WTC11 (cell line): ENCODE data around the gene STOM. TPM values are rescaled to one million over a fixed set of nuclear protein-coding genes. Genes with fewer than 3 reads are reported as not detected.

Experiments used
- AR ChIP-seq: fragments of 250-450 bp; sonication (Bioruptor Pico); IDR thresholded peaks from 2 replicates; pipeline ENCODE4 v1.9.0; 2021; ENCODE audit warnings: mild to moderate bottlenecking
- CREB1 ChIP-seq: sonication (generic); formaldehyde crosslinking; IDR thresholded peaks from 2 replicates; pipeline ENCODE4 v1.8.0; 2023; ENCODE audit warnings: mild to moderate bottlenecking, missing genetic modification reagents
- E2F5 ChIP-seq: sonication (generic); formaldehyde crosslinking; IDR thresholded peaks from 2 replicates; pipeline ENCODE4 v1.8.1; 2022; ENCODE audit warnings: mild to moderate bottlenecking, moderate library complexity, missing genetic modification reagents
- ELF4 ChIP-seq: sonication (generic); formaldehyde crosslinking; IDR thresholded peaks from 2 replicates; pipeline ENCODE4 v1.8.1; 2022; ENCODE audit warnings: low read depth, mild to moderate bottlenecking, moderate library complexity, missing genetic modification reagents
- ETV6 ChIP-seq: sonication (generic); formaldehyde crosslinking; IDR thresholded peaks from 2 replicates; pipeline ENCODE4 v1.8.1; 2022; ENCODE audit warnings: mild to moderate bottlenecking, missing genetic modification reagents
- FOXJ3 ChIP-seq: sonication (generic); formaldehyde crosslinking; IDR thresholded peaks from 2 replicates; pipeline ENCODE4 v1.9.0; 2021; ENCODE audit warnings: missing genetic modification reagents, mild to moderate bottlenecking, borderline replicate concordance
- FOXK1 ChIP-seq: sonication (generic); formaldehyde crosslinking; IDR thresholded peaks from 2 replicates; pipeline ENCODE4 v1.8.0; 2022; ENCODE audit warnings: mild to moderate bottlenecking, moderate library complexity, missing genetic modification reagents
- FOXP1 ChIP-seq: sonication (generic); formaldehyde crosslinking; IDR thresholded peaks from 2 replicates; pipeline ENCODE4 v1.8.0; 2022; ENCODE audit warnings: missing genetic modification reagents, mild to moderate bottlenecking, moderate library complexity, borderline replicate concordance
- GABPB1 ChIP-seq: sonication (generic); formaldehyde crosslinking; IDR thresholded peaks from 2 replicates; pipeline ENCODE4 v1.8.1; 2023; ENCODE audit warnings: mild to moderate bottlenecking, missing genetic modification reagents
- GTF2I ChIP-seq: fragments of 250-450 bp; sonication (Bioruptor Pico); conservative IDR thresholded peaks from 2 replicates; pipeline ENCODE4 v1.4.0; 2021; ENCODE audit warnings: mild to moderate bottlenecking
- NR2C2 ChIP-seq: sonication (generic); formaldehyde crosslinking; IDR thresholded peaks from 2 replicates; pipeline ENCODE4 v1.8.0; 2022; ENCODE audit warnings: mild to moderate bottlenecking, missing genetic modification reagents
- SMAD3 ChIP-seq: sonication (generic); formaldehyde crosslinking; IDR thresholded peaks from 2 replicates; pipeline ENCODE4 v1.8.0; 2022; ENCODE audit warnings: missing genetic modification reagents, mild to moderate bottlenecking, borderline replicate concordance
- SMAD4 ChIP-seq: sonication (generic); formaldehyde crosslinking; IDR thresholded peaks from 2 replicates; pipeline ENCODE4 v1.8.0; 2022; ENCODE audit warnings: mild to moderate bottlenecking, missing genetic modification reagents
- TEAD1 ChIP-seq: sonication (generic); formaldehyde crosslinking; IDR thresholded peaks from 2 replicates; pipeline ENCODE4 v1.8.0; 2022; ENCODE audit warnings: mild to moderate bottlenecking, missing genetic modification reagents
- TEAD4 ChIP-seq: sonication (generic); formaldehyde crosslinking; IDR thresholded peaks from 2 replicates; pipeline ENCODE4 v1.8.0; 2022; ENCODE audit warnings: mild to moderate bottlenecking, missing genetic modification reagents
- ZBTB21 ChIP-seq: sonication (generic); formaldehyde crosslinking; IDR thresholded peaks from 2 replicates; pipeline ENCODE4 v1.8.1; 2023; ENCODE audit warnings: mild to moderate bottlenecking, missing genetic modification reagents, borderline replicate concordance
- ZNF219 ChIP-seq: sonication (generic); formaldehyde crosslinking; IDR thresholded peaks from 2 replicates; pipeline ENCODE4 v1.8.0; 2023; ENCODE audit warnings: missing genetic modification reagents, mild to moderate bottlenecking, borderline replicate concordance
- ZNF232 ChIP-seq: sonication (generic); formaldehyde crosslinking; IDR thresholded peaks from 2 replicates; pipeline ENCODE4 v1.8.0; 2022; ENCODE audit warnings: mild to moderate bottlenecking, missing genetic modification reagents
- ZNF317 ChIP-seq: sonication (generic); formaldehyde crosslinking; IDR thresholded peaks from 2 replicates; pipeline ENCODE4 v1.8.1; 2023; ENCODE audit warnings: low read depth, mild to moderate bottlenecking, moderate library complexity, missing genetic modification reagents, borderline replicate concordance
- ZNF396 ChIP-seq: fragments of 250-450 bp; sonication (Bioruptor Pico); IDR thresholded peaks from 2 replicates; pipeline ENCODE4 v1.8.0; 2021; ENCODE audit warnings: mild to moderate bottlenecking, moderate library complexity, borderline replicate concordance
- ZNF416 ChIP-seq: fragments of 250-450 bp; sonication (Bioruptor Pico); IDR thresholded peaks from 2 replicates; pipeline ENCODE4 v1.9.0; 2021; ENCODE audit warnings: mild to moderate bottlenecking, inconsistent platforms
- ZNF423 ChIP-seq: fragments of 250-450 bp; sonication (Bioruptor Pico); IDR thresholded peaks from 2 replicates; pipeline ENCODE4 v2.1.2; 2022; ENCODE audit warnings: mild to moderate bottlenecking, moderate library complexity
- ZNF512 ChIP-seq: sonication (generic); formaldehyde crosslinking; IDR thresholded peaks from 2 replicates; pipeline ENCODE4 v1.8.1; 2022; ENCODE audit warnings: missing genetic modification reagents, borderline replicate concordance
- ZNF532 ChIP-seq: fragments of 250-450 bp; sonication (Bioruptor Pico); IDR thresholded peaks from 2 replicates; pipeline ENCODE4 v1.9.0; 2021; ENCODE audit warnings: mild to moderate bottlenecking, borderline replicate concordance
- total RNA-seq: library from RNA; stranded (reverse); gene quantifications from 3 replicates; pipeline ENCODE4 v1.2.3, GENCODE V29; 2021
- TF ChIP-seq, protein P1 (sequence below): sonication (generic); formaldehyde crosslinking; IDR thresholded peaks from 2 replicates; pipeline ENCODE4 v1.8.1; 2022; ENCODE audit warnings: low read depth, mild to moderate bottlenecking, moderate library complexity, missing genetic modification reagents, borderline replicate concordance
- TF ChIP-seq, protein P2 (sequence below): sonication (generic); formaldehyde crosslinking; IDR thresholded peaks from 2 replicates; pipeline ENCODE4 v1.8.1; 2023; ENCODE audit warnings: mild to moderate bottlenecking, missing genetic modification reagents
- TF ChIP-seq, protein P3 (sequence below): sonication (generic); formaldehyde crosslinking; conservative IDR thresholded peaks from 2 replicates; pipeline ENCODE4 v1.8.1; 2022; ENCODE audit warnings: mild to moderate bottlenecking, missing genetic modification reagents

The STOM gene
- total RNA-seq, 1 experiment from 2014 or later, result 32.9 TPM

DNA sequence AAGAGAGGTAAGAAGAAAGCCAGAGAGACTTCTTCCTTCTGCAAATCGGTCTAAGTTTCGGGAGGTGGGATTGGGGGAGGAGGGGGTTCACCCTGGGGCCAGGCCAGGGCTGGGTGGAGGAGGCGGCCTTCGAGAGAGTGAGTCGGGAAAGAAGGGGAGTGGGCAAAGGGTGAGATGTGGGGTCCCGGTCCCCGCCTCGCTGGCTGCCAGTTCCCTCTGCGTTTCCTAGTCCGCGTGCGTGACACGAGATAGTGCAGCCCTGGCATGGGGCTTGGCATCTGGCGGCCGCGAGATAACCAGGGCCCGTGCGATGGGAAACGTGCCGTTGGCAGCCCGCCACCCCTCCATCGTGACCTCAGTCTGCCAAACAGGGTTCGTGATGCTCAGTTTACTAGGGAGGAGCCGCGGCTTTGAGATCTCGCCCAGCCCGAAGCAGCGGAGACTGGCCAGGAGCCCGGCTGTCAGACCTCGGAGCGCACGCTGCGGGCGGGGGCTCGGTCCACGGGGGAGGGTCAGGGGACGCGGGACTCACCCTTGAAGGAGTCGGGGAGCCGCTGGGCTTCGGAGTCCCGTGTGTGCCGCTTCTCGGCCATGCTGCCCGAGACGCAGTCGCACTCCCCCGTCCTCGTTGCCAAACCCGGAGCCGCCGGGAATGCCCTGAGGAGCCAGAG is at the start of gene STOM (continued):
- TF ChIP-seq FOXK1 (CRISPR knock-in tag), result peak; percentile 51
- TF ChIP-seq ZNF219 (CRISPR knock-in tag), result no peak
- TF ChIP-seq TEAD4, result no peak
- TF ChIP-seq, protein P1, sequence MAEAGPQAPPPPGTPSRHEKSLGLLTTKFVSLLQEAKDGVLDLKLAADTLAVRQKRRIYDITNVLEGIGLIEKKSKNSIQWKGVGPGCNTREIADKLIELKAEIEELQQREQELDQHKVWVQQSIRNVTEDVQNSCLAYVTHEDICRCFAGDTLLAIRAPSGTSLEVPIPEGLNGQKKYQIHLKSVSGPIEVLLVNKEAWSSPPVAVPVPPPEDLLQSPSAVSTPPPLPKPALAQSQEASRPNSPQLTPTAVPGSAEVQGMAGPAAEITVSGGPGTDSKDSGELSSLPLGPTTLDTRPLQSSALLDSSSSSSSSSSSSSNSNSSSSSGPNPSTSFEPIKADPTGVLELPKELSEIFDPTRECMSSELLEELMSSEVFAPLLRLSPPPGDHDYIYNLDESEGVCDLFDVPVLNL (CRISPR knock-in tag), result no peak; the same call in 1 of the 2 replicates
- TF ChIP-seq, protein P2, sequence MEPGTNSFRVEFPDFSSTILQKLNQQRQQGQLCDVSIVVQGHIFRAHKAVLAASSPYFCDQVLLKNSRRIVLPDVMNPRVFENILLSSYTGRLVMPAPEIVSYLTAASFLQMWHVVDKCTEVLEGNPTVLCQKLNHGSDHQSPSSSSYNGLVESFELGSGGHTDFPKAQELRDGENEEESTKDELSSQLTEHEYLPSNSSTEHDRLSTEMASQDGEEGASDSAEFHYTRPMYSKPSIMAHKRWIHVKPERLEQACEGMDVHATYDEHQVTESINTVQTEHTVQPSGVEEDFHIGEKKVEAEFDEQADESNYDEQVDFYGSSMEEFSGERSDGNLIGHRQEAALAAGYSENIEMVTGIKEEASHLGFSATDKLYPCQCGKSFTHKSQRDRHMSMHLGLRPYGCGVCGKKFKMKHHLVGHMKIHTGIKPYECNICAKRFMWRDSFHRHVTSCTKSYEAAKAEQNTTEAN, result peak; percentile 82
- no peak for TF ChIP-seq ZNF532 (CRISPR knock-in tag)
- peak; percentile 48; the same call in 1 of the 2 replicates for TF ChIP-seq NR2C2 (CRISPR knock-in tag)
- no peak; the same call in none of the 2 replicates for TF ChIP-seq ETV6
- no peak for TF ChIP-seq ELF4 (CRISPR knock-in tag)
- TF ChIP-seq ZBTB21 (CRISPR knock-in tag), result no peak
- no peak for TF ChIP-seq ZNF416 (CRISPR knock-in tag)
- no peak for TF ChIP-seq ZNF317 (CRISPR knock-in tag)
- TF ChIP-seq GABPB1 (CRISPR knock-in tag), result 0 out of 2 replicates have a peak, but pooled peaks have one; percentile 47
- no peak; the same call in 1 of the 2 replicates for TF ChIP-seq TEAD1
- TF ChIP-seq ZNF512 (CRISPR knock-in tag), result 0 out of 2 replicates have a peak, but pooled peaks have one; percentile 16
- TF ChIP-seq E2F5, result peak; percentile 78
- TF ChIP-seq, protein P3, sequence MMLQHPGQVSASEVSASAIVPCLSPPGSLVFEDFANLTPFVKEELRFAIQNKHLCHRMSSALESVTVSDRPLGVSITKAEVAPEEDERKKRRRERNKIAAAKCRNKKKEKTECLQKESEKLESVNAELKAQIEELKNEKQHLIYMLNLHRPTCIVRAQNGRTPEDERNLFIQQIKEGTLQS (CRISPR knock-in tag), result peak; percentile 62; the same call in 1 of the 2 replicates
- no peak for TF ChIP-seq FOXJ3 (CRISPR knock-in tag)
- TF ChIP-seq GTF2I (CRISPR knock-in tag), result no peak
- TF ChIP-seq FOXP1 (CRISPR knock-in tag), result peak; percentile 90
- no peak for TF ChIP-seq AR (CRISPR knock-in tag)
- no peak for TF ChIP-seq ZNF423 (CRISPR knock-in tag)
- no peak for TF ChIP-seq ZNF232 (CRISPR knock-in tag)
- TF ChIP-seq SMAD4 (CRISPR knock-in tag), result no peak; the same call in 1 of the 2 replicates
- TF ChIP-seq SMAD3 (CRISPR knock-in tag), result no peak; the same call in 1 of the 2 replicates
- no peak for TF ChIP-seq ZNF396 (CRISPR knock-in tag)
- peak; percentile 51 for TF ChIP-seq CREB1 (CRISPR knock-in tag)
